Measurements from ENCODE around the gene GSTA5.

- TF ChIP-seq CTCF (conservative IDR thresholded peaks at IDR 0.05; ENCODE audit: low read depth, low read length) (no peak), EZH2 (IDR thresholded peaks at IDR 0.05; ENCODE audit: borderline replicate concordance, low read depth, low read length, poor library complexity, severe bottlenecking) (no peak)
Observed at GRCh38 chr6:52843605-52844004, 3.0 kb upstream of the GSTA5 start.

Measured in A673 (cell line).